Stimulated activated naive CD4-positive, alpha-beta T cell treated with Interleukin-2 at 50 U/mL for 16 hours (primary cell): Measurements from ENCODE around the gene ATP9B.
A peak's percentile ranks its signal among the peaks of the same experiment; 100 is the strongest.

Source experiments
- DNase-seq: peaks from one replicate; lab custom pipeline; 2025; lab: John Stamatoyannopoulos, UW

The ATP9B gene

GRCh38 chr18:79380816-79381806 lies 311.9 kb downstream of the ATP9B start:
- DNase-seq: peak; percentile 55

- DNase-seq: no peak
Observed at GRCh38 chr18:79381811-79382311, 312.7 kb downstream of the ATP9B start.

GRCh38 chr18:79382681-79383387 lies 313.6 kb downstream of the ATP9B start:
- no peak for DNase-seq

GRCh38 chr18:79383388-79384056 lies 314.3 kb downstream of the ATP9B start:
- no peak for DNase-seq

GRCh38 chr18:79384151-79384807 lies 315.1 kb downstream of the ATP9B start:
- DNase-seq: no peak

GRCh38 chr18:79384834-79385233 lies 315.6 kb downstream of the ATP9B start:
- no peak for DNase-seq

- no peak for DNase-seq
Observed at GRCh38 chr18:79385326-79385707, 316.1 kb downstream of the ATP9B start.

GRCh38 chr18:79385708-79386341 lies 316.6 kb downstream of the ATP9B start:
- DNase-seq: no peak

GRCh38 chr18:79386547-79386946 lies 317.4 kb downstream of the ATP9B start:
- no peak for DNase-seq

- no peak for DNase-seq
Observed at GRCh38 chr18:79387214-79387613, 318.0 kb downstream of the ATP9B start.

- no peak for DNase-seq
Observed at GRCh38 chr18:79387615-79388014, 318.4 kb downstream of the ATP9B start.

- DNase-seq: no peak
Observed at GRCh38 chr18:79388043-79388442, 318.8 kb downstream of the ATP9B start.

GRCh38 chr18:79389689-79390088 lies 320.5 kb downstream of the ATP9B start:
- DNase-seq: no peak

GRCh38 chr18:79392226-79392625 lies 323.0 kb downstream of the ATP9B start:
- no peak for DNase-seq

GRCh38 chr18:79393181-79393634 lies 324.0 kb downstream of the ATP9B start:
- DNase-seq: no peak

- peak; percentile 32 for DNase-seq
Observed at GRCh38 chr18:79393635-79394533, 324.7 kb downstream of the ATP9B start.

GRCh38 chr18:79394534-79395307 lies 325.5 kb downstream of the ATP9B start:
- peak; percentile 76 for DNase-seq

GRCh38 chr18:79395308-79395640 lies 326.1 kb downstream of the ATP9B start:
- no peak for DNase-seq

GRCh38 chr18:79395761-79396404 lies 326.7 kb downstream of the ATP9B start, which contains the start of gene NFATC1:
Gene NFATC1, plus strand, starts transcription at chr18:79395930. Its CDS starts 295 bp downstream, at chr18:79396225.
- DNase-seq: peak; percentile 79
